Loucy (cell line): ENCODE results near the gene OR6S1.

Source experiments
- CTCF ChIP-seq: fragments of 200-600 bp; sonication (generic); conservative IDR thresholded peaks from 2 replicates; pipeline ENCODE4 v1.5.1; 2014; ENCODE audit warnings: mild to moderate bottlenecking, antibody characterized with exemption, low read length
- EZH2phosphoT487 ChIP-seq: fragments of 200-600 bp; IDR thresholded peaks from 2 replicates; pipeline ENCODE4 v1.6.1; 2018; ENCODE audit warnings: antibody characterized with exemption, mild to moderate bottlenecking, moderate library complexity, borderline replicate concordance

- TF ChIP-seq EZH2phosphoT487 (no peak), CTCF (no peak)
Observed at GRCh38 chr14:20628063-20628854, 13.2 kb downstream of the OR6S1 start.
